ENCODE results near the gene CYP1B1. TPM values are rescaled to one million over a fixed set of nuclear protein-coding genes. Genes with fewer than 3 reads are reported as not detected.

CYP1B1 gene
- total and polyA plus RNA-seq, 2 of the 13 experiments (the other 11 are each of a cell fraction or from before 2014, with no cell fraction given), result not detected

- WGBS (ENCODE audit: low lambda C conversion rate), result 81% methylated on average over 32 of the region's 32 CpGs
- ATAC-seq (no peak), FAIRE-seq (no peak), DNase-seq (ENCODE audit: low spot score) (no peak)
- no peak for TF ChIP-seq KDM6A (CRISPR knock-in tag; IDR thresholded peaks at IDR 0.05; ENCODE audit: low read depth)
- TF ChIP-seq CENPT (CRISPR knock-in tag; IDR thresholded peaks at IDR 0.05; ENCODE audit: low read depth), result no peak
- TF ChIP-seq ARID2 (CRISPR knock-in tag; IDR thresholded peaks at IDR 0.05; ENCODE audit: borderline replicate concordance), result no peak
- TF ChIP-seq HOXA3 (CRISPR knock-in tag; IDR thresholded peaks at IDR 0.05), result no peak
- no peak for TF ChIP-seq MLLT10 (CRISPR knock-in tag; IDR thresholded peaks at IDR 0.05)
- no peak for TF ChIP-seq ZFP36 (IDR thresholded peaks at IDR 0.05; ENCODE audit: borderline replicate concordance, low read depth, low read length, partially characterized antibody)
- TF ChIP-seq PBX2 (CRISPR knock-in tag; IDR thresholded peaks at IDR 0.05), result no peak
- no peak for TF ChIP-seq ARHGAP35 (CRISPR knock-in tag; IDR thresholded peaks at IDR 0.05; ENCODE audit: borderline replicate concordance)
- TF ChIP-seq ISL2 (CRISPR knock-in tag; IDR thresholded peaks at IDR 0.05), result no peak
- no peak for TF ChIP-seq FOXO1 (CRISPR knock-in tag; IDR thresholded peaks at IDR 0.05)
- no peak for TF ChIP-seq ZNF569 (CRISPR knock-in tag; IDR thresholded peaks at IDR 0.05; ENCODE audit: borderline replicate concordance)
- no peak for TF ChIP-seq NR1H2 (CRISPR knock-in tag; IDR thresholded peaks at IDR 0.05; ENCODE audit: borderline replicate concordance, low read depth)
- TF ChIP-seq PLSCR1 (CRISPR knock-in tag; IDR thresholded peaks at IDR 0.05; ENCODE audit: borderline replicate concordance), result no peak
- TF ChIP-seq AGO1 (IDR thresholded peaks at IDR 0.05; ENCODE audit: low read depth, low read length, poor library complexity, severe bottlenecking), result no peak
- TF ChIP-seq GMEB1 (CRISPR knock-in tag; IDR thresholded peaks at IDR 0.05; ENCODE audit: borderline replicate concordance), result no peak
- TF ChIP-seq HOXA7 (CRISPR knock-in tag; IDR thresholded peaks at IDR 0.05), result no peak
- no peak for TF ChIP-seq MYNN (CRISPR knock-in tag; IDR thresholded peaks at IDR 0.05; ENCODE audit: low read depth)
- no peak for TF ChIP-seq TMF1 (CRISPR knock-in tag; IDR thresholded peaks at IDR 0.05; ENCODE audit: low read depth)
- ChIA-PET POLR2A (no interaction called here), CTCF (ENCODE audit: low intra/inter-chr PET ratio, low total read pairs) (no interaction called here)
- Histone ChIP-seq H3K4me1 (ENCODE audit: insufficient read depth, low read length) (peaks cover 8% of the 10 kb centered on the region), H3K9me3 (ENCODE audit: low read length) (no peaks in the 10 kb centered on the region), H3K4me3 (replicated peaks in 1 of 3; ENCODE audit: insufficient read depth in 1 of 3, low read depth in 2 of 3, low read length in 3 of 3) (no peak overlapping the region), H3K9ac (ENCODE audit: insufficient read depth, low read depth, low read length) (no peak overlapping the region), H3K36me3 (replicated peaks in 1 of 2; ENCODE audit: control insufficient read depth in 1 of 2, insufficient read depth in 2 of 2, low read length in 2 of 2) (no peaks in the 10 kb centered on the region), H4K20me1 (ENCODE audit: insufficient read depth, low read length) (no peaks in the 10 kb centered on the region), H2AFZ (ENCODE audit: low read length) (no peak overlapping the region), H3K4me2 (ENCODE audit: low read depth, low read length) (no peak overlapping the region), H3K27ac (ENCODE audit: extremely low read length, insufficient read depth, low read length) (no peak overlapping the region), H3K79me2 (ENCODE audit: insufficient read depth, low read length) (no peaks in the 10 kb centered on the region), H3K27me3 (ENCODE audit: control insufficient read depth in 1 of 2, insufficient read depth in 2 of 2, low read length in 2 of 2) (peaks cover 0 to 8% of the 10 kb centered on the region in 2 experiments; a peak in 1 of 5 replicates)
- intact Hi-C loops (cut with micrococcal nuclease; ENCODE audit: unreplicated experiment) (no loop called here), in situ Hi-C loops (cut with HindIII; ENCODE audit: extremely low pct_ligation_motif_present, low pct_unique_long_range_greater_than_20kb) (no loop called here)
- no TSS peak for BruUV-seq (replicated peaks)
These were observed 2.5 kb downstream of the CYP1B1 start for GRCh38 chr2:38073211-38074057.
